PC-3 (cell line): ENCODE data around the gene OR4A47. TPM values are rescaled to one million over a fixed set of nuclear protein-coding genes. Genes with fewer than 3 reads are reported as not detected.

Experiments
- ATAC-seq: fragments of 200-7000 bp; cut with Tn5 transposase; 2 replicates; pipeline ENCODE4 v1.9.1; 2020; ENCODE audit warnings: mild to moderate bottlenecking, moderate library complexity
- BruUV-seq: library from RNA; stranded (reverse); fragments of 400-500 nt; replicated peaks from 2 replicates; lab custom pipeline; 2021; lab: Mats Ljungman, UMichigan
- CTCF ChIA-PET: fragments of 300-600 bp; sonication (Branson Sonifier 250); formaldehyde crosslinking; loops from one replicate; lab custom pipeline; 2022; ENCODE audit warnings: antibody characterized with exemption; lab: Charles Lee
- POLR2A ChIA-PET: fragments of 300-600 bp; sonication (Branson Sonifier 250); formaldehyde crosslinking; loops from one replicate; lab custom pipeline; 2022; ENCODE audit warnings: antibody characterized with exemption; ENCODE audit not compliant: unreplicated experiment; lab: Charles Lee
- DNase-seq: peaks from one replicate; pipeline ENCODE4 v3.0.0-alpha.2; 2015
- H2AFZ ChIP-seq: fragments of 300-600 bp; sonication (generic); 2 replicates; pipeline ENCODE4 v1.6.0; 2016; ENCODE audit warnings: antibody characterized with exemption, low read length
- H3F3A ChIP-seq: fragments of 300-600 bp; sonication (generic); one replicate; pipeline ENCODE4 v1.6.0; 2017; ENCODE audit warnings: antibody characterized with exemption, low read length, control low read depth, mild to moderate bottlenecking; ENCODE audit not compliant: unreplicated experiment
- H3K27ac ChIP-seq: fragments of 300-600 bp; sonication (generic); 2 replicates; pipeline ENCODE4 v1.5.1; 2016; ENCODE audit warnings: mild to moderate bottlenecking, low read length
- H3K27me3 ChIP-seq: fragments of 300-600 bp; sonication (generic); 2 replicates; pipeline ENCODE4 v1.6.1; 2016; ENCODE audit warnings: low read length, mixed read lengths
- H3K36me3 ChIP-seq: fragments of 300-600 bp; sonication (generic); 2 replicates; pipeline ENCODE4 v1.6.1; 2016; ENCODE audit warnings: low read depth, mixed run types, low read length, mixed read lengths
- H3K4me1 ChIP-seq: fragments of 300-600 bp; sonication (generic); 2 replicates; pipeline ENCODE4 v1.5.1; 2016; ENCODE audit warnings: low read length; ENCODE audit not compliant: insufficient read depth
- H3K4me2 ChIP-seq: fragments of 300-600 bp; sonication (generic); 2 replicates; pipeline ENCODE4 v1.6.0; 2016; ENCODE audit warnings: low read length
- H3K4me3 ChIP-seq: fragments of 300-600 bp; sonication (generic); 2 replicates; pipeline ENCODE4 v1.5.1; 2016; ENCODE audit warnings: mild to moderate bottlenecking, low read length, mixed read lengths
- H3K79me2 ChIP-seq: fragments of 300-600 bp; sonication (generic); 2 replicates; pipeline ENCODE4 v1.6.1; 2017; ENCODE audit warnings: low read length, mixed read lengths
- H3K9ac ChIP-seq: fragments of 300-600 bp; sonication (generic); 2 replicates; pipeline ENCODE4 v1.6.0; 2016; ENCODE audit warnings: mild to moderate bottlenecking, low read length
- H3K9me2 ChIP-seq: fragments of 300-600 bp; sonication (generic); replicated peaks from 2 replicates; pipeline ENCODE4 v1.6.1; 2016; ENCODE audit warnings: mixed run types, low read length, mixed read lengths
- H3K9me3 ChIP-seq: fragments of 300-600 bp; sonication (generic); 2 replicates; pipeline ENCODE4 v1.6.1; 2016; ENCODE audit warnings: low read length, mixed read lengths
- H4K20me1 ChIP-seq: fragments of 300-600 bp; sonication (generic); 2 replicates; pipeline ENCODE4 v1.6.1; 2016; ENCODE audit warnings: low read length, mixed read lengths
- CTCF ChIP-seq: fragments of 300-600 bp; sonication (generic); conservative IDR thresholded peaks from 2 replicates; pipeline ENCODE4 v1.5.1; 2017; ENCODE audit warnings: antibody characterized with exemption, low read depth, mild to moderate bottlenecking, low read length
- EZH2 ChIP-seq: fragments of 300-600 bp; sonication (generic); IDR thresholded peaks from one replicate; pipeline ENCODE4 v1.6.1; 2017; ENCODE audit warnings: antibody characterized with exemption, mild to moderate bottlenecking, low read length; ENCODE audit not compliant: unreplicated experiment
- EZH2phosphoT487 ChIP-seq: fragments of 300-600 bp; sonication (generic); IDR thresholded peaks from 2 replicates; pipeline ENCODE4 v1.6.1; 2018; ENCODE audit warnings: mild to moderate bottlenecking, antibody characterized with exemption, low read length, borderline replicate concordance
- intact Hi-C: fragments of 100-400 bp; cut with micrococcal nuclease; formaldehyde crosslinking; loops from 2 replicates; pipeline ENCODE4 v1.9.0; 2023
- total RNA-seq: library from RNA; depleted of rRNA; stranded (reverse); fragments of >200 nt; gene quantifications from 2 replicates; pipeline ENCODE4 v1.2.3, GENCODE V29; 2014; rRNA removed

Gene OR4A47
- total RNA-seq, 1 experiment from 2014 or later: not detected

- no peaks in the 10 kb centered on the region for H3K27me3 ChIP-seq
- H3K4me1 ChIP-seq: no peaks in the 10 kb centered on the region
- H3K27ac ChIP-seq: no peak overlapping the region
- no peak overlapping the region for H3K4me2 ChIP-seq
- H3K79me2 ChIP-seq: no peaks in the 10 kb centered on the region
- H3K36me3 ChIP-seq: no peaks in the 10 kb centered on the region
- no peaks in the 10 kb centered on the region for H3K9me2 ChIP-seq
- no peak for DNase-seq
- ChIA-PET POLR2A (no interaction called here), CTCF (no interaction called here)
- intact Hi-C loops: no loop called here
- no peak for ATAC-seq
- H3F3A ChIP-seq: no peaks in the 10 kb centered on the region
- no peaks in the 10 kb centered on the region for H4K20me1 ChIP-seq
- TF ChIP-seq EZH2: no peak
- TF ChIP-seq CTCF: no peak
- TF ChIP-seq EZH2phosphoT487: no peak
- no peak overlapping the region for H2AFZ ChIP-seq
- no peak overlapping the region for H3K4me3 ChIP-seq
- no TSS peak for BruUV-seq
- H3K9me3 ChIP-seq: no peaks in the 10 kb centered on the region
- H3K9ac ChIP-seq: no peak overlapping the region
Measured at GRCh38 chr11:48538991-48539390, 50.4 kb downstream of the OR4A47 start.

Other genes starting within 250 kb of the OR4A47 start
- not detected in 2 replicates for gene OR4X2, start 243.7 kb upstream of the OR4A47 start, total RNA-seq
- not detected in 2 replicates for gene OR4X1, start 224.9 kb upstream of the OR4A47 start, total RNA-seq
- not detected in 2 replicates for gene OR4S1, start 182.6 kb upstream of the OR4A47 start, total RNA-seq
- gene OR4C3, start 163.9 kb upstream of the OR4A47 start, total RNA-seq: not detected in 2 replicates
- not detected in 2 replicates for gene OR4C5, start 122.3 kb upstream of the OR4A47 start, total RNA-seq